ENCODE data around the gene SIGMAR1.

SIGMAR1 gene

DNA sequence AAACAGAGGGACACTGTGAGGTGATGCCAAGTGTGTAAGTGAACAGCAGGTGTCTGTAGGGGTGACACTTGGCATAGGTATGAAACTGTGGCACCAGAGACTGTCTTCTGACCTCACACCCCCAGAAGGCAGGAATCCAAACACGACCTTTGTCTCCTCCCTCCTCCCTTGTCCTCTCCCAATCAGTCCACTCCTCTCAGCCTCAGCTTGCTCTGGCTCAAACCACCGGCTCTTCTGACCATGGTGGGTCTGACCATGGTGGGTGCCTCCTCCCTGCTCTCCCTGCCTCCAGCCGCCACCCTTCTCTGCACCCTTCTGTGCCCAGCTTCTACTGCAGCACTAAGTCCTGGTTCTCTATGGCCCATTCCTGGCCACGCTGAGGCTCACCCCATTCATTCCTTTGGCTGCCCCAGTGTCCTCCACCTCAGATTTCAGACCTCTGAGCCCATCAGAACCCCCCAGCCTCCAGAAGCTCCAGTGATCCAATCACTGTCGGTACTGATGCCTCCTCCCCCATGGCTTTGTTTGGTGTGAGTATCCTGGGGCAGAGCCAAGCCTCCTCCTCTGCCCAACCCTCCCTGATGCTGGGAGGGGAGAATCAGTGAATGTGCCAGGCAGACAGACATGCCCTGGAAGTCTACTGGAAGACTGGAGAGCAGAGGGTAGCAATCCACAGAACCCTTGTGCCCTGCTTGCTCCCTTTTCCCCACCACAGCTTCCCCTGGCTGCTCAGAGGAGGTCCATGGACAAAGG lies 7.0 kb downstream of the SIGMAR1 start:
- DNase-seq (ENCODE audit: low read depth) = no peak
- TF ChIP-seq, protein P1, sequence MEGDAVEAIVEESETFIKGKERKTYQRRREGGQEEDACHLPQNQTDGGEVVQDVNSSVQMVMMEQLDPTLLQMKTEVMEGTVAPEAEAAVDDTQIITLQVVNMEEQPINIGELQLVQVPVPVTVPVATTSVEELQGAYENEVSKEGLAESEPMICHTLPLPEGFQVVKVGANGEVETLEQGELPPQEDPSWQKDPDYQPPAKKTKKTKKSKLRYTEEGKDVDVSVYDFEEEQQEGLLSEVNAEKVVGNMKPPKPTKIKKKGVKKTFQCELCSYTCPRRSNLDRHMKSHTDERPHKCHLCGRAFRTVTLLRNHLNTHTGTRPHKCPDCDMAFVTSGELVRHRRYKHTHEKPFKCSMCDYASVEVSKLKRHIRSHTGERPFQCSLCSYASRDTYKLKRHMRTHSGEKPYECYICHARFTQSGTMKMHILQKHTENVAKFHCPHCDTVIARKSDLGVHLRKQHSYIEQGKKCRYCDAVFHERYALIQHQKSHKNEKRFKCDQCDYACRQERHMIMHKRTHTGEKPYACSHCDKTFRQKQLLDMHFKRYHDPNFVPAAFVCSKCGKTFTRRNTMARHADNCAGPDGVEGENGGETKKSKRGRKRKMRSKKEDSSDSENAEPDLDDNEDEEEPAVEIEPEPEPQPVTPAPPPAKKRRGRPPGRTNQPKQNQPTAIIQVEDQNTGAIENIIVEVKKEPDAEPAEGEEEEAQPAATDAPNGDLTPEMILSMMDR (conservative IDR thresholded peaks at IDR 0.05; ENCODE audit: low read length) = no peak
- H3K4me3 ChIP-seq (ENCODE audit: low read length) = no peak overlapping the region

DNA sequence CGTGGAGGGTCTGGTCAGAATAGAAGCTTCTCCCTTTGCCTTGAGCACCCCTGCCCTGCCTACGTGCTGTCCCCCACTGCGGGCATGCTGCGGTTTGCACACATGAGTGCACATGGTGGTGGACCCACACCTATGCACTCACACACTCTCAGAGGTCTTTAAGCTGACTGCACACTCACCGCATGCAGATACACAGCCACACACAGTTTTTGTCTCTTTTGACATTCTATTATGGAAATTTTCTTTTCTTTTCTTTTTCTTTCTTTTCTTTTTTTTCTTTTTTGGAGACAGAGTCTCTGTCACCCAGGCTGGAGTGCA lies 8.1 kb downstream of the SIGMAR1 start:
- DNase-seq (ENCODE audit: low read depth) = no peak
- TF ChIP-seq, protein P1 (conservative IDR thresholded peaks at IDR 0.05; ENCODE audit: low read length) = no peak
- H3K4me3 ChIP-seq (ENCODE audit: low read length) = no peak overlapping the region

DNA sequence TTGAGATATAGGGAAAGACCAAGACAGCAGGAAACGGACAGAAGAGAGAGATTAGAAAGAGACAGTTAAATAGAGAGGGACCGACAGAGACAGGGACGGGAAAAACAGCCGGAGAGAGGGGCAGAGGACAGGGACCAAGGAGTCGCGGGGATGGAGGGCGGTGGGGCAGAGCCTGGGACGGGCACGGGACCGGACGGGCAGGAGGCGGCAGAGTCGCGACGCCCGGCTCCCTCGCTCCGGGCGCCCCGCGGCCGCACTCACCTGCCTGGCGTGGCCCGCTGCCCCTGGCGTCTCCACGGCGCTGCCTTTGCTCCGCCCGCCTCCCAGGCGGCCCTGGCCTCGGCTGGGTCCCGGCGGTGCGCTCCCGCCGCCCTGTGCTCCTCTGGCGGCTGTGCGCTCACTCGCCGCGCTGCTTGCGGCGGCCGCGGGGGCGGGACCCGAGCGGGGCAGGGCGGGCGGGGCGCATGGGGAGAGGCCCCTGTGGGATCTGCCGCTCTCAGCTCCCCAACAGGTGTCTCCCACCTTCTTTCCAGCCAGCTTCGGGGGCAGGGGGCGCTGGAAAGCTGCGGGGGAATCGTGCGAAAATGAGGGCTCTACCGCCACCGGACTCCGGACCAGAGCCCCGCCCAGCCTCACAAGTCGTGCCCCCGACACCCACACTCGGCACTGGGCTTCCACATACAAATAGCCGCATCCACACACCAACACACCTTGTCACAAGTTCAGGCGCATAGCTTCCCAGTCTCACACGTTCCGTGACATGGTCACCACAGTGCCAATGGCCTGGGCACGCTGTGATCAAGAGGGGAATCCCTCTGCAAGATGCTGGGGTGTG lies 8.7 kb downstream of the SIGMAR1 start, which contains the start of gene ARID3C:
Gene ARID3C (minus strand): TSS at position 411 of the 835 bp plus-strand sequence. CDS start 1,052 bp downstream, outside the sequence.
- DNase-seq (ENCODE audit: low read depth) = no peak
- TF ChIP-seq, protein P1 (conservative IDR thresholded peaks at IDR 0.05; ENCODE audit: low read length) = no peak
- H3K4me3 ChIP-seq (ENCODE audit: low read length) = peak within 1 kb of the TSS; percentile 47

DNA sequence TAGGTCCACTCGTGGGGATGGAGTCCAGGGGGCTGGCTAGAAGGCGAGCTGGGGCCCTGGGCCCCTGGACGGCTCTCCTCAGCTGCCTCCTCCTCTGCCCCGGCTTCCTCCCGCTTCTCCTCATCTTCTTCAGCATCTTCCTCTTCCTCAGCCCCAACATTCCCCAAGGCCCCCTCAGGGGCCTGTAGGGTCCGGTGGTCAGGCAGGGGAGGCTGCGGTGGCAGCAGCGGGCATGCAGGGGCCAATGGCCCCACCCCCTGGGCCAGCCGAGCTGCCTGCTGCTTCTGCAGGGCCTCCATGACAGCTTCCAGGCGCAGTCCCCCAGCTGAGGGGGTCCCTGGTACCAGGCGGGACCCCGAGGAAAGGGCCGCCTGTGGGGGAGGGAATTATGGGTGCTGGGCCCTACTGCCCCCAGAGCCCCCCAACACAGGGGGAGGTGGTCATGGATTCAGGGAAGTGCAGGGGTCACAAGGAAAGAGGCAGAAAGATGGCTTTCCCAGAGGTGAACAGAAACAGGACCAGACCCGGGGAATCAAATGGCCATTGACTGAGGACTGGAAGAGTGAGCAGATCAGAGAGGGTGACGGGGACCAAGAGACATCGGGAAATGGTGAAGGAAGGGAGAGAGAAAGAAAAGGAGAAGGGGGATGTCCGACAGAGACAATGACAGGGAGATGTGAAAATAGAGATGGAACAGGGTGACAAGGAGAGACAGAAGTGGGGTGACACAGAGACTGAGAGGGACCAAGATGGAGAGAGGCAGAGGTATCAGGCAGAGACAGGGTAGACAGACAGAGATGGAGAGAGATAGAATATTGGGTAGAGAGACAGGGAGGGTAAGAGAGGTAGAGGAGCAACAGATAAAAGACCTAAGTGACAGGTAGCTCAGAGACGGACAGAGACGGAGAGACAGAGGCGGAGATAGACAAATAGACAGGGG lies 9.6 kb downstream of the SIGMAR1 start:
- TF ChIP-seq, protein P1 (conservative IDR thresholded peaks at IDR 0.05; ENCODE audit: low read length) = no peak
- peak overlapping the region; percentile 15 for H3K4me3 ChIP-seq (ENCODE audit: low read length)
- DNase-seq (ENCODE audit: low read depth) = no peak

DNA sequence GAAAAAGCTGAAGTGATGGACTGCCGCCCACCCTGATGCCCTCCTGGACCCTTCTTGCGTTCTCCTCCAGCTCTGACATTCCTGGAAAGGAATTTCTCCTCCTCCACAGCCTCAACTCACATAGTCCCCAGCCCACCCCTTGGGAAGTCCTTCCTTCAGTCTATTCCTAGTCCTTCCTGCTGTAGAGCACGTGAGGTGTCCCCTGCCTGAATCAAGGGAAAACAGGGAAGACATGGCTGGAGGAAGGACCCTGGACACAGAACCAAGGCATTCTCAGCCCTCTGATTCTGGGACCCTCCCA lies 12.5 kb downstream of the SIGMAR1 start:
- no peak overlapping the region for H3K4me3 ChIP-seq (ENCODE audit: low read length)
- DNase-seq (ENCODE audit: low read depth) = no peak
- TF ChIP-seq, protein P1 (conservative IDR thresholded peaks at IDR 0.05; ENCODE audit: low read length) = no peak

DNA sequence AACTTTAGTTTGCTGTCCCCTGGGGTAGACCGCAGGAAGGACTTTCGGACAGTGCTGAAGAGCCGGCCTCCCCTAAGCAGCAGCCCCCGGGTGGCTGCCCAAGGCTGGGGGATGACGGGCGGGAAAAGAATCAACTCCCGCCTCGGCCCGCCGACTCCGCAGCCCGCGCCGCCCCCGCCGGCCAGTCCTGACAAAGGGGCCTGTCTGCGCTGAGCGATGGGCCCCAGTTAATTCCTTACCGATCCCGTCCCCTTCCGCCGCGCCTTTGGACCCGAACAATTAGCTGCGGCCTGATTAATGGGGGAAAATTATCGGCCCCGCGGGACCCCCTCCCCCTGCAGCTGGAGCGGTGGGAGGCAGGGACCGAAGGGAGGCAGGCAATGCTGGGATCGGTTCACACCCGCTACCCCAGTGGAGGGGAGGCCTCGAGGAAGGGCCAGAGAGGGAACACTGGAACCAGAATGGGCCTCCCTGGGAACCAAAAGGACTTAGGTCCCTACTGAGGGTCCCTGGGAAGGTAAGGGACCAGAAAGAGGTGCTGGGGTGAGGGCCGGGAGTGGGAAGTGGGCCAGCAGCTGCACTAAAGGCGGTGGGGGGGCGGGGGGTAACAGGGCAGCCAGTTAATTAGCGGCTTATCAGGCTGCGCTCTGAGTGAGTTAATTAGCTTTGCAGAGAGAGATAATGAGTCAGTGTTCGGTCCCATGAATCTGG lies 13.0 kb downstream of the SIGMAR1 start:
- TF ChIP-seq, protein P1 (conservative IDR thresholded peaks at IDR 0.05; ENCODE audit: low read length) = no peak
- no peak for DNase-seq (ENCODE audit: low read depth)
- H3K4me3 ChIP-seq (ENCODE audit: low read length) = no peak overlapping the region
